ENCODE measurements around the gene GUCA2B.
A peak's percentile ranks its signal among the peaks of the same experiment; 100 is the strongest.

Gene GUCA2B

DNA sequence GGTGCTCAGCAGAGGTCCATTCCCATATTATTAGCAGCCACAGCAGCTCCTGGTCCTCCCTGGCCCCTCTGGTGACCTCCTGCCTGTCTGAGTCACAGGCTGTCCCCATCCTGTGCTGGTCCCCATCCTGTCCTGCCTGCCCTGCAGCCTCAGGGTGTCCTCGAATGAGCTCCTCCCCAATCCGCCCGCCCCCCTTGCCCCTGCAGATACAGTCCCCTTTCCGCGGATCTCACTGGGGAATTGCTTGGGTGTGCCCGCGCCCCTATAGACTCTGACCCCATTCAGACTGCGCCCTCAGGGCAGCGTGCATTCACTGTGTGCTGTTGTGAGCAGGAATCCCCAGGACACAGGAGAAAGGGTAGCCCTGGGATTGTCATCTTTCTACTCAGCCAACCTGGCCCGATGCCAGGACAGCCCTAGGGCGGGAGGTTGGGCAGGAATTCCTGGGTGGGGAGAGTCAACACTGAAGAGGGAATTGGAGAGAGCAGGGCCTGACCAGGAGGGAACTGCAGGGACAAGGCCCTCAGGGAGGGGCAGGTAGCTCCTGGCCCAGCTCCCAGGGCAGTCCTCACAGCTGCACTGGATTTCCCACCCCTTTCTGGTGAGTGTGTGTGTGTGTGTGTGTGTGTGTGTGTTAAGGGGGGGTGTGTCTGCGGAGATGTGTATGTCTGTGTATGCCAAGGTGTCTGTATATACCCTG is 12.5 kb downstream of the GUCA2B start:
- no peak for DNase-seq

GRCh38 chr1:42167611-42168390 is 14.6 kb downstream of the GUCA2B start:
- no peak for DNase-seq

- no peak for DNase-seq
Measured at GRCh38 chr1:42168391-42168670, 15.1 kb downstream of the GUCA2B start.

GRCh38 chr1:42168763-42169162 is 15.6 kb downstream of the GUCA2B start:
- no peak for DNase-seq

DNA sequence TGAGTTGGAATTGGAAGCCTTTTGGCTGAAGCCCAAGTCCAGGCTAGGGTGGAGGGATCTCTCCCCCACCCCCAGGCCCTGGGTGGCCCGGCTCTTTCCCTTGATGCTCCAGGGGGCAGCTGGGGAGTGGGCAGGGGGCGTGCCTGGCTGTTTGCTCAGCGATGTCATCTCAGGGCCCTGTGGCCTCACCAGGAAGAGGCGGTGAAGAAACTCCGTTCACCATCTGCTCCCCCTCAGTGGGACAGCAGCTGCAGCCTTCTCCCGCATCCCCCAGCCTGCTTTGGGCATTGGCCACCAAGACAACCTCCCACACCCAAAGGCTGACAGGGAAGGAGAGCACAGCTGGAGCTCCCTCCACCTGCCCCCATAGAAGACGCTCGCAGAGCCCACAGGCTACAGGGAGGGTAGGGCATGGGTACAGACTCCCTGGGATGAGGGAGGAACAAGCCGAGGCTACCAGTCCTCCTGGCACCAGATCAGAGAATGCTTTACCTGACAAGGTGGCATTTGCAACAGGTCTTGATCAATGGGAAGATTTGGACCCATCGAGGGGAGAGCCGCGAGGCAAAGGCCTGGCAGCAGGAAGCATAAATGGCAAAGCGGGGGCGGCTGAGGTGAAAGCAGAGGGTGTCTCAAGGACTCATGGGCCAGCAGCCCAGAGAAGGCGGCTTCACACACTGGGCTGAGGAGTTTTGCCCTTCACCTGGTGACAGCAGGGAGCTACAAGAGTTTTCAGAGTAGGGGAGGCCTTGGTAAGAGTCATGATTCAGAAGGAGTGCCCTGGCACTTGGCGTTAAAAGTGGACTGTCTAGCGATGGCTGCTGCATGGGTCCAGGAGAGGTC is 17.8 kb downstream of the GUCA2B start:
- DNase-seq, result no peak

- DNase-seq, result no peak
Measured at GRCh38 chr1:42171679-42172266, 18.6 kb downstream of the GUCA2B start.

DNA sequence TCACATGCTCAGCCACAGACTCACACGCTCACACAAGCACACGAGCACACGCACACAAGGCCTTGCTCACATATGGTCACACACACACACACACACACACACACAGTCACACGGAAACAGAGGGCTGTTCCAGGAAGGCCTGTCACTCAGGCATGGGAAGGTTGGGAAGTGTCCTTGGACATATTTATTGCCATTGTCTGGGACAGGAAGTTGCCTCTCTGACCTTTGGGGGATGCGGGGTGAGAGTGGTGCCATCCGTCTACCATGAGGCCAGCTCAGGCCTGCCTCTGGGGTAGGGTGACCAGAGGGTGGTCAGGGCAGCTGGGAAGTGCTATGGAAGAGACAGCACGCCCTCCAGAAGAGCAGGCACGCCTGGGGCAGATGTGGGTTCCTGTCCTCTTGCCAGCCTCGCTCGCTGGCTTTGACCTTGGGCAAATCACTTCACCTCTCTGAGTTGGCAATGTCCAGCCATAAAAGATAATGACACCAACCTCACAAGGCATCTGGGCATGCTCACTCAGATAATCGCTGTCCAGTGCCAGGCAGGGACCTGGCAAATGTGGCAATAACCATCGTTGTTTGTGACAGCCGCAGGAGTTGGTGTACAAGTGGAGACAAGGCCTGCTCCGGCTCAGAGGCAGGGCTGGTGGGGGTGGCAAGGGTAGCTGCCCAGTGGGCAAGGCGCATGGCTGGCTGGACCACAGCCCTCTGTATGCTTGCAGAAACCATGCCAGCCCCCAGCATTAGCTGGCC is 19.3 kb downstream of the GUCA2B start:
- peak in 2 of 51 donors; percentile 19 to 41 for DNase-seq

GRCh38 chr1:42173155-42173933 is 20.1 kb downstream of the GUCA2B start:
- DNase-seq, result peak in 42 of 51 donors; percentile 9 to 75 (median 44)

GRCh38 chr1:42173961-42174735 is 20.9 kb downstream of the GUCA2B start:
- DNase-seq, result peak in 1 of 51 donors; percentile 9

DNA sequence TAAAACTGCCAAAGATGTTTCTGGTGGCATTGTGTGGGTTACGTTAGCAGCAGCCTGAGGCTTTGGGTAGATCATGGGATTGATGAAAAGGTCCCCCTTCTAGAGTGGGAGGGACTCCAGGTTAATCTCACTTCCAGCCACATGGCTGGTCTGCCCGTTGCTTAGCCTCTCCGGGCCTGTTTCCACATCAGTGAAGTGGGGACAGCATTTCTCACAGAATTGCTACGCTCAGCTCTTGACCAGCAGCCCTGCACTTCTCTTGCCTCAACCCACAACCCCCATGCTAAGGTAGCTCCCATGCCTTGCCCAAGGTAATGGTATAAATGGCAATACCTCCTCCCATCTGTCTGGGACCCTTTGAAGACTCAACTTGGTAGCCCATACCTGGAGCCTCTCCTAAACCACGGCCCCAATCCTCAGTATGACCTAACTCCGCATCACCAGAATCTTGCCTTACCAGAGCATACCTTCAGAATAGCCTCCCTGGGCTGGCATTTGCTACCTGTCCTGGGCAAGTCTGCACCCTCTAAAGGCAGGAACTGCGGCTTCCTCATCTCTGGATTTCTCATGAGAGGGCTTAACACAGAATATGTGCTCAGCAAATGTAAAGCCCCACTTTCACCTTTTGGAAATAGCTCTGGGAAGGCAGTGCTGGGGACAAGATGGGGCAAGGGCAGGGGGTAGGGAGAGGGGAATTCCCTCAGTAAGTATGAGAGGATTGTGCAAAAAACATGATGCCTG is 22.3 kb downstream of the GUCA2B start:
- no peak for DNase-seq

DNA sequence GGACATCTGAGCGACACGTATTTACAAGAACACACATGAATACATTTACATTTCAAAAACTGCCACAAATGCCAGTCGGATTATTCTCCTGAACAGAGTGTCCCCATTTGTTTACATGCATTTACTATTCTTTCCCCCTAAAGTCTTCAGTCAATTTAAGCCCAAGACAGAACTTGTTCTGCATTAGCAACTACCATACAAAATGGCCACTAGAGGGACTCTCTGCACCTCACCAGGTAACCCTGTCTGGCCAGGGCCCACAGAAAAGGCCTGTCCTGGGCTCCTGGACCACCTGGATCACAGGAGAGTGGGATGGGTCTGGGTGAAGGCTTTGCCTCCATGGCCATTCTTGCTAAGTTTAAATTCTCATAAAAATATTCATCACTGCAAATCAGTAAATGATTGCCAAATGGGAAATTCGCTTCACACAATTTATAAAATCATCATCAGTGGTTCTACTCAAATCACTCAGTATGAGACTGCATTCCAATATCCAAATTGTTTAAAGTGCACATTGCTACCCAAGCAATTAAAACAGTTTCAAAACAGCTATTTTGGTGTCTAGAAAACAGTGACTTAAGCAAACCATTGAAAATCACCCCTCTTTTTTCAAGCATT is 23.8 kb downstream of the GUCA2B start:
- DNase-seq, result peak in 11 of 51 donors; percentile 3 to 73 (median 12)

GRCh38 chr1:42177541-42177981 is 24.4 kb downstream of the GUCA2B start:
- peak in 34 of 51 donors; percentile 10 to 78 (median 46) for DNase-seq

GRCh38 chr1:42178249-42178648 is 25.0 kb downstream of the GUCA2B start:
- DNase-seq, result no peak

GRCh38 chr1:42179275-42179674 is 26.1 kb downstream of the GUCA2B start:
- no peak for DNase-seq

DNA sequence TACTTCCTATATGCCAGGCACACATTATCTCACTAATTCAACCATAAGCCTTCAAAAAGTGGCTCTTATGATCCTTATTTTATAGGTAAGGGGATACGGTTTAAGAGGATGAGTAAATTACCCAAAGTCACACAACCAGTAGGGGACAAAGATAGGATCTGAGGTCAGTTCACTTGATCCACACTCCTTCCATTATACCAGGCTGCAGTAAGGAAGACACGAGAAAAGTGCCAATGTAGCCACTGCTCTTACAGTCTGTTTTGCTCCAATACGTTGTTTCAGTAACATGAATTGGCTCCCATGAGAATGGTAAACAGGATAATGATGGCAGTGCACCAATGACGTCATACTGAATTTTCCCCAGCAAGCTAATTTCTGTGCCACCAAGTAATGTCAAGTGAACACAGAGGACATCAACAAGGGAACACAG is 26.7 kb downstream of the GUCA2B start:
- DNase-seq, result no peak

DNA sequence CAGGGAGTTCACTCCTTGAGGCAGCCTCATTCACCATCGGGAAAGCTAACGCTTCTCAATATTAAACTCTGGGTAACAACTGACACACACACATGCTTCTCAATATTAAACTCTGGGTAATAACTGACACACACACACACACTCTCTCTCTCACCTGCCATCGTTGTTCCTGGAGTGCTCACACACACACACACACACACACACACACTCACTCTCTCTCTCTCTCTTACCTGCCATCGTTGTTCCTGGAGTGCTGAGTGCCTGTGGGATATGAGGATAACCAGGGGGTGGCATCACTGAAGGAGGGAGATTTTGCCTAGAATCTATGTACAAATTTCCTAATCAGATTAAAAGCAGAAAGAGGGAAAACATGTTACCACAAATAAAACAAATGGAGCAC is 28.5 kb downstream of the GUCA2B start:
- DNase-seq, result no peak

DNA sequence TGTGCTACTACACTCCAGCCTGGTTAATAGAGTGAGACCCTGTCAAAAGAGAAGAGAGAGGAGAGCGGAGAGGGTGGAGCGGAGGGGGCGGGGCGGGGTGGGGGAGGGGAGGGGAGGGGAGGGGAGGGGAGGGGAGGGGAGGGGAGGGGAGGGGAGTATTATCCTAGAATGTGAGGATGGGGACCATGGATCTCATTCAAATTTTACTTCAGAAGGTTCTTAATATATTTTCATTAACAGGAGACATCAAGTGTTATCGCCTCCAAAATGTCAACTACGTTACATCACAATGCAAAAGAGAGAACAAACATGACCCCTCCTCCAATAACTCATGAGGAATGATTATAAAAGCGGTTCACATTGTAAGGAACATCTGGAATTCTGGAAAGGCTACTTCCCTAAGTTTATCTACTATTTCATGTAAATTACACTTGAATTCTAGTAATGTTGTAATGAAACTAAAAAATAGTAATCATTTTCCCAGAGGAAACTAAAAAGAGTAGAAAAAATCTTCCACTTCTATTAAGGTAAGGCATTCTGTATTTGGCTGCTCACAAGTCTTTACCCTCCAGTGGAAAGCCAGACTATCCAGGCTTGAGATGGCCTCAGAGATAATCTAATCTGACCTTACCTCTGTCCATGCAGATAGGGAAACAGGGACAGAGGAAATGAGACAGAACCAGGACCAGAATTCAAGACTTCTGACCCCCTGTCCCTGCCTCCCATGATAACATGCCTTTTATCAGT is 30.2 kb downstream of the GUCA2B start:
- no peak for DNase-seq

- DNase-seq, result no peak
Measured at GRCh38 chr1:42183957-42184268, 30.7 kb downstream of the GUCA2B start.

All from hypothalamus (tissue), 51 donors.